ENCODE measurements around the gene MRPL18. TPM values are rescaled to one million over a fixed set of nuclear protein-coding genes. Genes with fewer than 3 reads are reported as not detected.

The MRPL18 gene
- total RNA-seq, 2 experiments from 2014 or later = 9.8 to 10.2 TPM

GRCh38 chr6:159836718-159837490 lies 46.6 kb downstream of the MRPL18 start:
- ATAC-seq (ENCODE audit: poor library complexity) (no peak), DNase-seq (no peak)
- Mint-ChIP-seq H3K9me3 (no peaks in the 10 kb centered on the region), H3K27ac (no peak overlapping the region), H3K4me1 (ENCODE audit: low read depth) (peaks cover 29% of the 10 kb centered on the region), H3K27me3 (no peaks in the 10 kb centered on the region), H3K4me3 (no peak overlapping the region), H3K36me3 (ENCODE audit: low read depth) (no peaks in the 10 kb centered on the region)
- no peak for TF ChIP-seq CTCF (IDR thresholded peaks at IDR 0.05)
- ChIA-PET CTCF (no interaction called here), POLR2A (no interaction called here)
- intact Hi-C loops (cut with DNase I, micrococcal nuclease) = no loop called here
- no peak overlapping the region for H3K4me3 ChIP-seq (ENCODE audit: low read length)
- H3K27me3 ChIP-seq (ENCODE audit: control insufficient read depth in 1 of 2, insufficient read depth in 2 of 2, low read length in 2 of 2) = no peaks in the 10 kb centered on the region
- H3K27ac ChIP-seq (ENCODE audit: low read depth in 1 of 2, low read length in 2 of 2) = no peak overlapping the region
- no peaks in the 10 kb centered on the region for H3K36me3 ChIP-seq (ENCODE audit: insufficient read depth, low read length)
- H3K9me3 ChIP-seq (ENCODE audit: control insufficient read depth in 1 of 2, insufficient read depth in 1 of 2, low read length in 2 of 2) = no peaks in the 10 kb centered on the region
- H3K4me1 ChIP-seq (ENCODE audit: insufficient read depth, low read length) = peaks cover 19% of the 10 kb centered on the region

- Histone ChIP-seq H3K27ac (ENCODE audit: low read depth in 1 of 2, low read length in 2 of 2) (no peak overlapping the region), H3K4me1 (ENCODE audit: insufficient read depth, low read length) (peaks cover 19% of the 10 kb centered on the region), H3K27me3 (ENCODE audit: control insufficient read depth in 1 of 2, insufficient read depth in 2 of 2, low read length in 2 of 2) (no peaks in the 10 kb centered on the region), H3K4me3 (ENCODE audit: low read length) (no peak overlapping the region), H3K36me3 (ENCODE audit: insufficient read depth, low read length) (no peaks in the 10 kb centered on the region), H3K9me3 (ENCODE audit: control insufficient read depth in 1 of 2, insufficient read depth in 1 of 2, low read length in 2 of 2) (no peaks in the 10 kb centered on the region)
- H3K9me3 Mint-ChIP-seq = no peaks in the 10 kb centered on the region
- intact Hi-C loops (cut with DNase I, micrococcal nuclease) = no loop called here
- H3K27ac Mint-ChIP-seq = no peak overlapping the region
- ChIA-PET POLR2A (no interaction called here), CTCF (no interaction called here)
- no peaks in the 10 kb centered on the region for H3K36me3 Mint-ChIP-seq (ENCODE audit: low read depth)
- no peak for TF ChIP-seq CTCF (IDR thresholded peaks at IDR 0.05)
- DNase-seq (no peak), ATAC-seq (ENCODE audit: poor library complexity) (no peak)
- peaks cover 29% of the 10 kb centered on the region for H3K4me1 Mint-ChIP-seq (ENCODE audit: low read depth)
- H3K4me3 Mint-ChIP-seq = no peak overlapping the region
- no peaks in the 10 kb centered on the region for H3K27me3 Mint-ChIP-seq
Measured at GRCh38 chr6:159837511-159837910, 47.2 kb downstream of the MRPL18 start.

- H3K27ac Mint-ChIP-seq = no peak overlapping the region
- H3K4me1 Mint-ChIP-seq (ENCODE audit: low read depth) = peaks cover 23% of the 10 kb centered on the region
- H3K9me3 Mint-ChIP-seq = no peaks in the 10 kb centered on the region
- Histone ChIP-seq H3K27me3 (ENCODE audit: control insufficient read depth in 1 of 2, insufficient read depth in 2 of 2, low read length in 2 of 2) (no peaks in the 10 kb centered on the region), H3K27ac (ENCODE audit: low read depth in 1 of 2, low read length in 2 of 2) (no peak overlapping the region), H3K4me1 (ENCODE audit: insufficient read depth, low read length) (peaks cover 15% of the 10 kb centered on the region), H3K36me3 (ENCODE audit: insufficient read depth, low read length) (no peaks in the 10 kb centered on the region), H3K4me3 (ENCODE audit: low read length) (no peak overlapping the region), H3K9me3 (ENCODE audit: control insufficient read depth in 1 of 2, insufficient read depth in 1 of 2, low read length in 2 of 2) (no peaks in the 10 kb centered on the region)
- H3K36me3 Mint-ChIP-seq (ENCODE audit: low read depth) = no peaks in the 10 kb centered on the region
- ATAC-seq (ENCODE audit: poor library complexity) = no peak
- no peaks in the 10 kb centered on the region for H3K27me3 Mint-ChIP-seq
- intact Hi-C loops (cut with DNase I, micrococcal nuclease) = no loop called here
- no peak for TF ChIP-seq CTCF (IDR thresholded peaks at IDR 0.05)
- ChIA-PET POLR2A (no interaction called here), CTCF (no interaction called here)
- DNase-seq = no peak
- H3K4me3 Mint-ChIP-seq = no peak overlapping the region
Measured at GRCh38 chr6:159838020-159838744, 47.9 kb downstream of the MRPL18 start.

Data from CD4-positive, alpha-beta T cell (primary cell).